GM19438 (cell line): ENCODE measurements around the gene TMPRSS3.

Experiments used
- ATAC-seq: cut with Tn5 transposase; IDR thresholded peaks from one replicate; pipeline ENCODE4 v1.9.1; 2021; ENCODE audit warnings: low read depth; ENCODE audit not compliant: unreplicated experiment

Gene TMPRSS3

DNA sequence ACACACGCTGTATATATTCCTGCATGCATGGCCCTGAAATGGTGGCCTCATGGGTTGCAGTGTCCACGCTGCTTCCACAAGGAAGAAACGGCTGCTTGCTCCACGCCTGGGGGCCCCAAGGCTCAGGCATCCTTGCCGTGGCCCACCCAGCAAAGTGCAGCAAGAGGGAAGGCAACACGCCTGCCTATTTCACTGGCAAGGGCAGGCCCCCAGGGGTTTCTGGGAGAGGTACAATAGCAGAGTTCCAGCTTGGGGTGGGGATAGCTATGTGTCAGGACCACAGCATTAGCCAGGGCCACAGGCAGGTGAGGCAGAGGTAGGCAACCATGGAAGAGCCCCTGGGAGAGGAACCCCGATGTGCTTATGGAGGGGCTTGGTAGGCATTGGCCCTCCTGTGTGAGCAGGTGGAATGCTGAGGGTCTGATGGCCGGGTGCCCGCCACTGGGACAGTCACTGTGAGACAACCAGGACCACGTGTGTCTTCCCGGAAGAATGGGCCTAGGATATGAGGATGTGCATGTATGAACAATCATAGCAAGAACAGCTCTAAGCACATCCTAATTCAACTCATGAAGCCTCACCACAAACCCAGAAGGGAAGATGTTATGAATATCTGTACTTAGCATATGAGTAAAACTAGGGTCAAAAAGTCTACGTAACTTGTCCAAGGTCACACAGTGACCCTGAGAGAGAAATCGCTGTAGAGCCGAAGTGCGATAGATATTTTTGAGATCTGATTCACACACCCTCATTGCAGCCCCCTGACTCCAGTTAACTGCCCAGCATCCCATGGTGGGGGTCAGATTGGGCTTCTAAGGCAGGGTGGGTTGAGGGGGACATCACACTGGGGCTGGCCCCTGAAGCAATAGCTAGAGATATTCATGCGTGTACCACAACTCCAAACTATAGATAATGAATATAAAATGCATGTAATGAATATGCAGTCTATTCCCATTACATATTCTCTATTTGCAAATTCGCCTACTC is 56.8 kb downstream of the TMPRSS3 start:
- no peak for ATAC-seq

DNA sequence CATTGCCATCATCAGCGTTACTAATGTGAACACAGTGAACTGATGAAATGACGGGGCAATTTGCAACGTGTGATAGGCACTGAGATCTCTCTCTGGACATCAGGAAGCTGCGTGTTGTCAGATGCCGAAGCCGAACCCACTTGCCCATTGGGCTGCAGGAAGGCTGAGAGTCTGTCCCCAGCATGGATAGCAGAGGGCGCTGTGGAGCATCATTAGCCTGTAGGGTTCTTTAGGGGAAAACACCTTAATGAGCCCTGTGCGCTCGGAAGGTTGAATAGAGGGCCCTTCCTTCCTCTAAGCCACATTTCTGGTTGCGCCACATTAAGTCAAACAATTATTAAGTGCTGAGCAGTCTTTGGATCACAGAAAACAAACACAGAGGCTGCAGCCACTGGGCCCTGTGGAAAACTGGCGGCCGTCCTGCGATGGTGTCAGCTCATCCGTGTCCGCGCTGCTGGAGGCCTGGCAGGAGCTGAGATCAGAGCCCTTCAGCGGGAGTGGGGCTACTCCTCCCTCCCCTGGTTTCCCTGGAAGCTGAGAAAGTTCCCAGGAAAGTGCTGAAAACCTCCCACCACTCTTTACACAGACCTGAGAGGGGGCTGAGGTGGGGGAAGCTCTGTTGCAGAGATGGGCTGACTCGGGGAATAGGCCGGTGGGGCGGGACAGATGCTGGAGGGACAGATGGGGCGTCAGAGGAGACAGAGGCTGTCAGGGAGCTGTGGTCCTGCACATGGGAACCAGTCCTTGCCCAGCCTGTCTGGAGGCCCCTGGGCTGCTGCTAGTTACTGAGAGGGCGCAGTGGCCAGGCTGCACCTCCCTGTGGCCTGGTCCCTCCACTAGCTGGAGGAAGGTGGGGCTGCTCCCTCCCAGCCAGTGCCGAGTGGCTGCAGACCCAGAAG is 57.8 kb downstream of the TMPRSS3 start:
- no peak for ATAC-seq

DNA sequence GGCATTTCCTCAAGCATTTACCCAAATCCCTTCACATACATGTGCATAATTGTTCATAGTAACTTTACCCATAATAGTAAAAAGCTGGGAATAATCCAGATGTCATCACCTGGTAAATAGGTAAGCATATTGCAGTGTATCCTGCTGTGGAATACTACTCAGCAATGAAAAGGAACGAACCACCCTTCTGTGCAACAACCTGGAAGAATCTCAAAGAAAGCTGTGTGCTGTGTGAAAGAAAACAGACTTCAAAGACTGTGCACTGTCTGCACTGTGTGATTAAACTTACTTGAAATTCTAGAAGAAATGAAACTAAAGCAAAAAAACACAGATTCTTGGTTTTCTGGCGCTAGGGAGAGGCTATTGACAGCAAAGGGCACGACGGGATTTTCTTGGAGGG is 58.6 kb downstream of the TMPRSS3 start:
- ATAC-seq: no peak

DNA sequence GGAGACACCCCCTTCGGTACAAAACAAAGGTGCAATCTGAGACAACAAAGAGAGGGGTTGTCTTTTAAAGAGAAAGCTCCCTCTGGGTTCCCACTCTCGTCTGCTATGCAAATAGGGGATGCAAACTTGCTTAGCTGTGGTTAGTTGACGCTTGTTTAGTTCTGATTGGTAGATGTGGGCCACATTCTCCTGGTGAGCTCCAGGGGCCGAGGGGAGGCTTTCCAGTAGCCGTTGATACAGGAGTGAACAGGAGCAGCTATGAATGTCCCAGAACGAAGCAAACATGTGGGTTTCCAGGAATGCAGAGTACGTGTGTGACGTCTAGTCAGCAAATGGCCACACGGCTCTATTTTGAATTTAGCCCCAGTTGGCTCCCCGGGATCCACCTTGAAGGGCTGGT is 59.8 kb downstream of the TMPRSS3 start:
- ATAC-seq: no peak

DNA sequence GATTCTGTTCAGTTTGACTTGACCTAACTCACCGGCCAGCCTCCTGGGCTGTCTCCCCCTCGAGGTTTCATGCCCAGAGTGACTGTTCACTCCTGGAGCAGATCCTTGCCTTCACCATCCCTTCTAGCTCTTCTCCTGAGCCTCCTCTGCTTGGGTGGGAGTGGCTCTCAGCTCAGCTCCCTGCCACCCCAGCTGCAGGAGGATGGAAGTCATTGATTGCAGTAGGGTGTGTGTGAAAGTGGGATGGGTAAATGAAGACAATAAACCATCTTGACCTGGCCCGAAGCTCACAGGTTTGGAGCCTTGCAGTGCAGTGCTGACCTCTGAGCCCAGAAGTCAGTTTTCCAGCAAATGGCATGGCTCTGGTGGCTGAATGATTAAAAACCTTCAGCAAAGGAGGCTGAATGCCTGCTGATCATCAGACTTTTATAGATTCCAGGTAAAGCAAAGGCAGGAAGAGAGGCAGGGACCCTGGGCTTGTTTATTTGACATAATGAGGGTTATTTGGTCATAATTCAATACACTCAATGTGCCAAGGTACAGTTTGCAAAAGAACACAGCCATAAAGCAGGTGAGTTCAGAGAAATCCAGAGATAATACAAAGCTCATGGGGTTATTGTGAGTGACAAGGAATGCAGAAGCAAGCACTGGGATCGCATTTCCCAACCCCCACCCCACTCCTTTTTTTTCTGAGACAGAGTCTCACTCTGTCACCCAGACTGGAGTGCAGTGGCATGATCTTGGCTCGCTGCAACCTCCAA is 63.1 kb downstream of the TMPRSS3 start:
- ATAC-seq: no peak

DNA sequence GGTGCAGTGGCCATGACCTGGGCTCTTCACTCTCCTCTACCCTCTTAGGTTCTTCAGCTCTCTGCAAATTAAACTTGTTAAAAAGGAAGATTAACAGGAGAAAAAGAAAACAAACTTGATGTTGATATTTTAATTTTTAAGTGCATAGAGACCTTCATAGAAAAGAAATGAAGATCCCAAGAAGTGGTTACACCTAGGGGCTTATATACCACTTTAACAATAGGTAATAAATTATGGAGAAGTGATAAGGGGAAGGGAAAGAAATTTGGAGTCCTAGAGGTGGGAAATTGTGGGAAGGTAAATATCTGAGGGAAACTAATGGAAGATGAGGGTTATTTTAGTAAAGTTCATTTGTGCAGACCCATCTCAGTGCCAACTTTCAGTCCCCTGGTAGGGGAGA is 64.2 kb downstream of the TMPRSS3 start:
- no peak for ATAC-seq

DNA sequence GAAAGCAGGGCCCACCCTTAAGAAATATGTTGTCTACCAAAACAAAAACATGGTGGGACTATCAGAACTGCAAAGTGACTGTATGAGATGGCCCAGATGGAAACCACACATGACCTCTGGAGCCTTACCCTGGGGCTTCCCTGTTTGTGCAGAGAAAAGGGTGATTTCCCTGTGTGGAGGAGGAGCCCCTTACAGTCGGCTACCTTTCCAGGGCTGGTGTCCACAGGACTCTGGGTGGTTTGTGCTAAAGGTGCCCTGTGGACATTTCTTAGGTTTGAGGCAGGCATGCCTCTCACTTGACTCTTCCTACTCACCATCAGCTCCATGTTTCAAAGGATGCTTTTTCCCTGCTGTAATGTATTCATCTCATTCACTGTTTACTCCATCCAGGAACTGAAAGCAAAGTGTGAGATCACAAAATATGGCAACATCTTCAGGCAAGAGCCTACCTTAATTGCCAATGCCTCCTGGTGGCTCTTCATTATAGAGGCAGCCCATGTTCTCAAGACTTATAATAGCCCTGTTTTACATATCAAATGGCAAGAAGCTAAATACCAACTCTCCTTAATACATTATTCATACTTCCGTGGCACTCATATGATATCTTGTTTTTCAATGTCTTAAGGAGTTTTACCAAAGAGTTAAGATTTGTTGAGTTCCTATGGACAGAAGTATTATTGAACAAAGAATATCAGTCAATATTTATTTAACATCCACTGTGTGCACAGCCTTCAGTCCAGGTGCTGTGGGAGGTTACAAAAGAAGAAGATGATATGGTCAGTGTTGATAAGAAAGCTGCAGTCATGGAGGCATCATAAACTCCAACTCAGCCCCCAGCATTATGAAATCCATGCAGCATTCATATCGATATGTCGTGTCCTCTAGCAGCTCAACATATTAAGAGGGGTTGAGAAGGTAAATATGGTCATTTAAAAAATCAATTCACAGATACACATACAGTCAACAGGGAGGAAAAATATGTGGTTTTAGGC is 65.2 kb downstream of the TMPRSS3 start:
- ATAC-seq: no peak

DNA sequence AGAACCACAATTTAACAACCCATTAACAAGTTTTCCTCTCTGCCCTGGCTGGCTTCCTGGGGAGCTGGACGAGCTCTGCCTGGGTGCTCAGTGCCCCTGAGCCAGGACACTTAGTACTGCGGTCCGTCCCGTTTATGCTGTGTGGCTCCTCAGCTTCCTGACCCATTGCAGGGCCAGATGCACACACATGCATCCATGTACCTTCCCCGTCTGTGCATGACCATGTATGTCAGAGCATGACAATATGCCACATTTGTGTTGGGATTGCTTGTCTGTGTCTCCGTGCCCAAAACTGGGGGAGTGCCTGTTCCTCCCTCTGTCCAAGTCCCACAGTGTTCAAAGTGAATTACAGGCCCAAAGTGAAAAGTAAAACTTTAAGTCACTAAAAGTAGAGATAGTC is 71.0 kb downstream of the TMPRSS3 start:
- ATAC-seq: no peak
